PFSK-1 (cell line): Measurements from ENCODE around the gene NCKIPSD.

Experiments
- FOXP2 ChIP-seq: optimal IDR thresholded peaks from 2 replicates; pipeline ENCODE3; 2011; ENCODE audit warnings: borderline replicate concordance, control low read depth, inconsistent platforms; ENCODE audit not compliant: insufficient read depth; ENCODE audit errors: extremely low read length, extremely low read depth
- POLR2AphosphoS5 ChIP-seq: IDR thresholded peaks from 2 replicates; pipeline ENCODE4 v1.6.1; 2012; ENCODE audit warnings: low read depth, mild to moderate bottlenecking, control low read depth, low read length, moderate library complexity
- SIN3A ChIP-seq: IDR thresholded peaks from 2 replicates; pipeline ENCODE4 v1.6.1; 2012; ENCODE audit warnings: mild to moderate bottlenecking, low read length, moderate library complexity, borderline replicate concordance; ENCODE audit not compliant: insufficient read depth
- TAF1 ChIP-seq: IDR thresholded peaks from 2 replicates; pipeline ENCODE4 v1.6.1; 2012; ENCODE audit warnings: low read length, control low read depth, borderline replicate concordance; ENCODE audit not compliant: insufficient read depth
- TF ChIP-seq, protein P1 (sequence below), 2 experiments: IDR thresholded peaks; 2 replicates each; pipeline versions ENCODE4 v1.6.1 to v1.8.0; 2011 to 2012; ENCODE audit warnings: low read depth in 2 of 2, low read length in 2 of 2, control low read depth in 1 of 2, inconsistent platforms in 1 of 2, mild to moderate bottlenecking in 1 of 2, moderate library complexity in 1 of 2; ENCODE audit not compliant: insufficient read depth in 1 of 2

NCKIPSD gene

DNA sequence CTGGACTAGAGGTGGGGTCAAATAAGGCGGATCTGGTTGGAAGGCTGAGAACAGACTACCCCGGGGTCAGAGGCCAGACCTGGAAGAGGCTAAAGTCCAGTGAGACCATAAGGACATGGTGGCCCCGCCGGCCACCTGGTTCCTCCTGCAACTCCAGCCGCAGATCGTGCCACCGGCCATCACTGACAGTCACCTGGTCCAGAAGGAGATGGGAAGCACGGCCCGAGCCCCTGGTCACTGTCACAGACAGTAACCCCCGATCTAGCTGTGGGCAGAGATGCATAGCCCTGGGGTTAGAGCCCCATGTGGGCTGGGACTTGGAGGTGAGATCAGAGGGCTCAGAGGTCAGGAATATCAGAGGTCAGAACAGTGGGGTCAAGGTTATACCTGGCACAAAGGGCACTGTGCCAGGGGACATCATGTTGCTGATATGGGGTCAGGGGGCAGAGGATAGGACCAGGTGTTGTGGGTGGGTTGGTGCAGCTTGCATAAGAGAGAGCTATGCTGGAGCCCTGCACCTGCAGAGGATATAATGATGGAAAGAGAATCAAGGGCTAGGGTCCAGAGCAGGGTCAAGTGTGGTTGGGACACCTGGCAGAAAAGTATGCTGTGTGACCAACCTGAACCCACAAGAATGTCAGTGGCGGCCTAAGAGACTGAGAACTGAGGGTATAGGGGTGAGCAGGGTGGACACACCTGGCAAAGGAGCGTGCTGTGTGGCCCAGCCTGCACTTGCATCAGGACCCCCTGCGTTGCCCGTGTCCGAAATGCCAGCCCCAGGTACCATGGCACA, 32.6 kb downstream of the NCKIPSD start:
- TF ChIP-seq POLR2AphosphoS5 = no peak
- TF ChIP-seq TAF1 = no peak
- no peak for TF ChIP-seq SIN3A
- TF ChIP-seq FOXP2 = no peak
- TF ChIP-seq, protein P1, sequence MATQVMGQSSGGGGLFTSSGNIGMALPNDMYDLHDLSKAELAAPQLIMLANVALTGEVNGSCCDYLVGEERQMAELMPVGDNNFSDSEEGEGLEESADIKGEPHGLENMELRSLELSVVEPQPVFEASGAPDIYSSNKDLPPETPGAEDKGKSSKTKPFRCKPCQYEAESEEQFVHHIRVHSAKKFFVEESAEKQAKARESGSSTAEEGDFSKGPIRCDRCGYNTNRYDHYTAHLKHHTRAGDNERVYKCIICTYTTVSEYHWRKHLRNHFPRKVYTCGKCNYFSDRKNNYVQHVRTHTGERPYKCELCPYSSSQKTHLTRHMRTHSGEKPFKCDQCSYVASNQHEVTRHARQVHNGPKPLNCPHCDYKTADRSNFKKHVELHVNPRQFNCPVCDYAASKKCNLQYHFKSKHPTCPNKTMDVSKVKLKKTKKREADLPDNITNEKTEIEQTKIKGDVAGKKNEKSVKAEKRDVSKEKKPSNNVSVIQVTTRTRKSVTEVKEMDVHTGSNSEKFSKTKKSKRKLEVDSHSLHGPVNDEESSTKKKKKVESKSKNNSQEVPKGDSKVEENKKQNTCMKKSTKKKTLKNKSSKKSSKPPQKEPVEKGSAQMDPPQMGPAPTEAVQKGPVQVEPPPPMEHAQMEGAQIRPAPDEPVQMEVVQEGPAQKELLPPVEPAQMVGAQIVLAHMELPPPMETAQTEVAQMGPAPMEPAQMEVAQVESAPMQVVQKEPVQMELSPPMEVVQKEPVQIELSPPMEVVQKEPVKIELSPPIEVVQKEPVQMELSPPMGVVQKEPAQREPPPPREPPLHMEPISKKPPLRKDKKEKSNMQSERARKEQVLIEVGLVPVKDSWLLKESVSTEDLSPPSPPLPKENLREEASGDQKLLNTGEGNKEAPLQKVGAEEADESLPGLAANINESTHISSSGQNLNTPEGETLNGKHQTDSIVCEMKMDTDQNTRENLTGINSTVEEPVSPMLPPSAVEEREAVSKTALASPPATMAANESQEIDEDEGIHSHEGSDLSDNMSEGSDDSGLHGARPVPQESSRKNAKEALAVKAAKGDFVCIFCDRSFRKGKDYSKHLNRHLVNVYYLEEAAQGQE (IDR thresholded peaks at IDR 0.05; ENCODE audit: insufficient read depth in 1 of 2, low read depth in 2 of 2, low read length in 2 of 2) = no peak

DNA sequence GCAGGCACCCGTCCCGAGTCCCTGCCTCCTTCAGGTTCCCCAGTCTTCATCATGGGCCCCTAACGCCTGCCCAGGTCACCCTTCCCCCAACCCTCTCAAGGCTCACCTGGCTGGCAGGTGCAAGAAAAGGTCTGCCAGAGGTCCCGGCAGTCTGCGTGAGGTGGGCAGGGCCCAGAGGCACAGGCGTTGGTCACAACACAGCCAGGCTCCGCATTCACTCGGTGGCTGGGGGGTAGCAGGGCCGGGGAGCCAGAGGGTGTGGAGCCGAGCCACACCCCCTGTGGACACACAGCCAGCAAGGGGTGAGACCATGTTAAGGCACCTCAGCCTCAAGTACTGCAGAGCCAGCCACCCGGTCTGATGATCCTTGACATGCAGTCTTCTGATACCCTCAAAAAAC, 33.9 kb downstream of the NCKIPSD start:
- TF ChIP-seq POLR2AphosphoS5 (no peak), FOXP2 (no peak), TAF1 (no peak), SIN3A (no peak)
- TF ChIP-seq, protein P1 (IDR thresholded peaks at IDR 0.05; ENCODE audit: insufficient read depth in 1 of 2, low read depth in 2 of 2, low read length in 2 of 2) = no peak

DNA sequence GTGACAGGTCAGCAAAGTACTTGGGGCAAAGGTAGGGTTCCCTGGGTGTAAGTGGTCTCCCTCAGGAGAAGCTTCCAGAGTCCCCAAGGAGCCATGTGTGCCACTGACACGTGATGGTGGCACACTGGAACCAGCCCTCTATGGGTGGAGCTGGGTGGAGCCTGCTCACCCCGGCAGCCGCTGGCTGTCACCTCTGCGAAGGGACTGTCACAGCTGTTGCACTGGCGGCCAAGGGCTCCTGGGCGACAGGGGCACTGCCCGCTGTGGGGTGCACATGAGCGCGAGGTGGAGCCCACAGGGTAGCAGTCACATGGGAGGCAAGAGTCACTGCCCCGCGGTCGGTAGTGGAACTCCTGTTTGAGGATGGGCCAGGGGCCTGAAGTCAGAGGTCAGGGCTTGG, 35.0 kb downstream of the NCKIPSD start:
- TF ChIP-seq SIN3A (no peak), POLR2AphosphoS5 (no peak), TAF1 (no peak), FOXP2 (no peak)
- TF ChIP-seq, protein P1 (IDR thresholded peaks at IDR 0.05; ENCODE audit: insufficient read depth in 1 of 2, low read depth in 2 of 2, low read length in 2 of 2) = no peak

DNA sequence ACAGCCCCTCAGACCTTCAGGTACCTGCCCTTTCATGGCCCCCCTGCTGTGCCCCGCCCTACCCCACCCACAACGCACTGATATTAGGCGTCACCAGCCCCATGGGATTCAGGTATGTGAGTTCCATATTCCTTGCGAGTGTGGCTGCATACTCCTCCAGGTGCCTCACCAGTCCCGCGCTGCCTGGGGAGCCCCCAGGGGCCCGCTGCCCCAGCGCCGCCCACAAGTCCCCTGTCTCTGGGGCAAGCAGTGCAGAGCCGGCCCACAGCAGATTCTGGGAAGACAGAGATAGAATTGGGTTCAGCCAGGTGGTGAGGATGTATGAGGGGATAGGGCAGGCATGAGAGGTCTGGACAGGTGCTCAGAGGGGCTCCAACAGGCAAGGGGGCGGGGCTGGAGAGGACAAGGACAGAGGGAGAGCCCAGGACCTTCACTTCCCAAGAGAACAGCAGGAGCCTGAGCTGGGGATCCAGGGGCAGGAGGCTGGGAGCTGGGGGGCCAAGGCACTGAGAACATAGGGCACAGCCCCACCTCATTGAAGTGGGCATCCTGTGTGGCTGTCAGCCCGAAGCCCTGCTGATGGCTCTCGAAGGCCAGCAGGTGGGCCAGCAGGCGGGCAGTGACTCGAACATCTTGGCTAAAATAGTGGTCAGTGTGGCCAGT, 37.4 kb downstream of the NCKIPSD start:
- TF ChIP-seq TAF1 (no peak), SIN3A (no peak)
- TF ChIP-seq, protein P1 (IDR thresholded peaks at IDR 0.05; ENCODE audit: insufficient read depth in 1 of 2, low read depth in 2 of 2, low read length in 2 of 2) = no peak
